GM19238 (cell line): ENCODE results near the gene IGF2R.
"Not testable (repeated sequence)": the region's sequence is repeated elsewhere in the genome, so short reads cannot be mapped to it uniquely, and the experiment has no call there.

Source experiments
- DNase-seq: peaks from one replicate; pipeline ENCODE4 v3.0.0; 2011; ENCODE audit warnings: low spot score; ENCODE audit not compliant: insufficient read length

Gene IGF2R

DNA sequence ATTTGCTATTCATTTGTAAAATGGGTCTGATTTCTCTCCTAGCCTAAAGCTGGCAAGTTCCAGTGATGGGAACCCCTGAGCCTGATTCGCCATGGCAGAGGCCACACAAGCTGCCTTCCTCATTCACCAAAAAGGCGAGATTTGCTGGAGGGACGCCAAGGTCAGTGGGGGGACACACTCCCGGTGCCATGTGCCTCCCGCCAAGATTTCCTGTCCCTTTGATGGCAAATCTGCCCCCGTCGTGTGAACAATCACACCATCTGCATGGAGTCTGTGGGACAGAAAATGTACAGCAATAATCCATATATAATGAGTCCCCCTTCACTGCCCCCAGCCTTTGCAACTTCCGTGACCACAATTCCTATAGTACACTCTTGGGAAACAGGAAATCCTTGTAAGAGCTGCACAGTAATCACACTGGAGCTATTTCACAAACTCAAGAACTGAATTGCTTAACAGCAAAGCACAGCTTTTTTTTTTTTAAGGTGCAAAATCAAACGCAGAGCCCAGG, 15.7 kb upstream of the IGF2R start:
- no peak for DNase-seq

- DNase-seq: no peak
Measured at GRCh38 chr6:159955945-159956361, 12.9 kb upstream of the IGF2R start.

DNA sequence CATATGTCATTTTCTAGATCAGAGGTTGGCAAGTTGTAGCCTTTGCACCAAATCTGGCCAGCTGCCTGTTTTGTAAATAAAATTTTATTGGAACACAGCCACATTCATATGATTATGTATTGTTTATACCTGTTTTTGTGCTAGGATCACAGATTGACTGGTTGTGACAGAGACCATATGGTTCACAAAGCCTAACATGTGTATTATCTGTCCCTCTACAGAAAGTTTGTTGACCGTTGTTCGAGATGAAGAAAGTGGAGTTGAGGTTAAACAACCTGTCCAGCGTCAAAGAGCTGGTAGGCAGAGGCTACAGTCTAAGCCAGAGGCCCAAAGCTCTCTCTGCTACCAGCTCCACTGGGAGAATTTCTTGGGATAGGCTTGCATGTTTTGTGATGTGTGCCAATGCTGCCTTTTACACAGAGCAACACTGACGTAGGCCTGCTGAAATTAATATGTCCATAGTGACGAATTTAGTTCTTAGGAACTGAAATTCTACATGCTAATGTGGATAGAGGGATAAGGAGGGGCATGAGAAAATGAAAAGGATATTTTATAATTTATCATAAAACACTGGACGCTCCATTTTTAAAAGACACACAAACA, 11.7 kb upstream of the IGF2R start:
- no peak for DNase-seq

DNA sequence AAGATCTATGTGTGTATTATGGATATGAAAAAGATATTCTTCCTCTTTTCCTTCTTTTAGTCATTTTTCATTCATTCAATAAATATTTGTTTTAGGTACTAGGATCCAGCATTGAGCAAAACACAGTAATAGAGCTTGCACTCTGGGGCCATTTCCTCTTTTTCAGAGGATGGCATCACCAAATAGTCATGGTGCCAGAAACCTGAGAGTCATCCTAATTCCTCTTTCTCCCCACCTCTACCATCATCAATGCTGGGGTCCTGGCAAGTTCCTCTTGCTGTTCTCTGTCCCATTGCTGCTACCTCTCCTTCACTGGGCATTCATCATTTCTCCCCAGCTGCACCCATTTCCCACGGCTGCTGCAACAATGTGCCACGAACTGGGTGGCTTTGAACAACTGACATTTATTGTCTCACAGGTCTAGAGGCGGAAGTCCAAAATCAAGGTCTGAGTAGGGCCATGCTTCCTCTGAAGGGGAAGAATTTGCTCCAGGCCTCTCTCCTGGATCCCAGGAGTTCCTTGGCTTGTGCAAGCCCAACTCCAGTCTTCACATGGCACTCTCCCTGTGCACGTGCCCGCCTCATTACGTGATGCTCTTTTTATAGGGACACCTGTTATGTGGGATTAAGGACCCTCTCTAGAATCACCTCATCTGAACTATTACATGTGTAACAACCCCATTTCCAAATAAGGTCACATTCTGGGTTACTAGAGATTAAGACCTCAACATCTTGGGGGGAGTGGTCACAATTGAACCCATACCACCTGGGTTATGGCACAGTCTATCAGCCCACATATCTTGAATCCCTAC, 9.5 kb upstream of the IGF2R start:
- DNase-seq: no peak

DNA sequence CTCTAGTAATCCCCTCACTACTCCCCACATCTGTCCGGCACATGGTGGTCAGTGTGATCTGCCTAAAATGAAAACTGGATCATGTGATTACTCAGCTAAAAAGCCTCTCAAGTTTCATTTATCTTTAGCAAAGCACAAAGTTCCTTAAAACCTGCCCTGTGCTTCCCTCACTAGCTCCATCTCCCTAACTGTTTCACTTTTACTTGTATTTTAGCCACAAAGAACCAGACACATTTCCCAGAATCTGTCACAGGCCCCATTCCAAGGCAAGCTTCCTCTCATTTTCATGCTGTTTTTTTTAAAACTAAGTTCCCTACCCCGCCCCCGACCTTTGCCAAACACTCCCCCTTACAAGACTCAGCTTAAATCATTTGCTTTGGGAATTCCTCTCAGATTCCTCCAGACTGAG, 8.9 kb upstream of the IGF2R start:
- DNase-seq: no peak

- DNase-seq: no peak
Measured at GRCh38 chr6:159960485-159960884, 8.4 kb upstream of the IGF2R start.

DNA sequence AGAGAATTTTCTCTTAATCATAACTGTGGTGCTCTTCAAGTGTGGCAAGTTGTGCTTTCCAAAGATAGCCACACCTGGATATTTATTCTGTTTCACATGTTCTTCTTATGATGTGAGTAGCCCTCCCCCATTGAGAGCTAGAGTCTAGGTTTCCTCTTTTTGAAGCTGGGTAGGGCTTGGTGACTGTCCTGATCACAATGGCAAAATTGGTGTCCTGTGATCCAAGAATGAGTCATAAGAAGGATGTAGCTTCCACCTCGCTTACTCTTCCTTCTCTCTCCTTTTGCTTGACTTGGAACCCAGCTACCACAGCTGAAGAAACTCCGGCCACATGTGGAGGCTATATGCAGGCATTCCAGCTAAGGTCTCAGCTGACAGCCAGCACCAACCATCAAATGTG, 7.4 kb upstream of the IGF2R start:
- no peak for DNase-seq

- DNase-seq: no peak
Measured at GRCh38 chr6:159963111-159963510, 5.8 kb upstream of the IGF2R start.

DNA sequence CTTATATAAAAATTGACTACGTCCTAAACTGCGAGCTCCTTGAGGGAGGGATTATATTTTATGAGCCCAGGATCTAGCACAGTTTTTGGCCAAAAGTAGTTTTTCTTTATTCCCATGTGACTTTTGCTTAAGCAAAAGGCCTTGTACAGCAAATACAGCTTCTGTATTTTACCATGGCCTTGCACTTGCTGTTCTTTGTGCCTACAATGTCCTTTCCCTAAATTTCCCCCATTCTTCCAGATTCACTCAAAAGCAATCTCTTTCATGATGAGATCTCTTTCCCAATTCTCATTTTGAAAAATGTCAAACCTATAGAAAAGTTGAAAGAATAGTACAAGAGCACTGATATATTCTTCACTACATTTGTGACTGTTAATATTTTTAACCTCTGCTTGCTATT, 4.8 kb upstream of the IGF2R start:
- DNase-seq: no peak

GRCh38 chr6:159966339-159966738, 2.5 kb upstream of the IGF2R start:
- DNase-seq: no peak

DNA sequence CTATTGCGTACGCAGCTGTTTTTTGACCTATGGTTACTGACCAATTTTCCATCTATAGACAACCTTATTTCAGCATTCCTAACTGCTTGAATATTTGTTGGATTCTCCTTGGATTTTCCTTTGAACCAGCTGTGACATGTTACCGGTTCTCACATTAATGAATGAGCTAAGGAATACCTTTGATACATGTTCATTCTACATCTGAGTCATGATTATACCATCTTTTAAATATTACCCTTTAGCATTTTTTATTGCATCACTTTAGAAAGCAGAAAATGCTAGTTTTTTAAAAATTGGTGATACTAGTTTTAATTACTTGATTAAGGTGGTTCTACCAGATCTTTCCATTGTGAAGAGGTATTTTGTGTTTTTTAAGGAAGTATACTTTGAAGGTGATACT, 1.9 kb upstream of the IGF2R start:
- DNase-seq: no peak

- not testable (repeated sequence) for DNase-seq
Measured at GRCh38 chr6:159967621-159968020, 1.3 kb upstream of the IGF2R start.

DNA sequence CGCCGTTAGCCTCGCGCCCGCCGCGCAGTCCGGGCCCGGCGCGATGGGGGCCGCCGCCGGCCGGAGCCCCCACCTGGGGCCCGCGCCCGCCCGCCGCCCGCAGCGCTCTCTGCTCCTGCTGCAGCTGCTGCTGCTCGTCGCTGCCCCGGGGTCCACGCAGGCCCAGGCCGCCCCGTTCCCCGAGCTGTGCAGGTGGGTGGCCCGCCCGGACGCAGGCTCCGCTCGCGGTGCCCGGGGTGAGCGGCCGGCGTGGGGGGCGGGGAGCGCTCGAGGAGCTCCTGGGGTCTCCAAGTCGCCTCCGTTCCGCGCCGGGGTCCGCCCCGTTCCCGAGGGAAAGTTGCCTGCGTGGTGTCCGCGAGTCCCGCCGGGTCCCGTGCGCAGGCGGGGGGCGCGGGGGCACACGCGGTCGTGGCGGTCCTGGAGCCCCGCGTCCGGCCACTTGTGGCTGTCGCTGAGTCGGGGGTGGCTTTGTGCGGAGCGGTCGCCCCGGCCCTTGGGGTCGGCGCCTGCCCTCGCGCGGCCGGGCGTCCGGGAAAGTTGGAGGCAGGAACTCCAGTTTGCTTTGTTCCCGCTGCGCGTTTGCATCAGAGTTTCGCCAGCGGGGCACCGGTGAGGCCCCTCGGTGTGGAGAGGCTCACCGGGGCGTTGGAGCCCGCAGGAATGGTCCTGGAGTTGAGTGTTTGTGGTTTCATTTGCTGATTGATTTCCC, 476 bp downstream of the IGF2R start:
- DNase-seq: no peak

DNA sequence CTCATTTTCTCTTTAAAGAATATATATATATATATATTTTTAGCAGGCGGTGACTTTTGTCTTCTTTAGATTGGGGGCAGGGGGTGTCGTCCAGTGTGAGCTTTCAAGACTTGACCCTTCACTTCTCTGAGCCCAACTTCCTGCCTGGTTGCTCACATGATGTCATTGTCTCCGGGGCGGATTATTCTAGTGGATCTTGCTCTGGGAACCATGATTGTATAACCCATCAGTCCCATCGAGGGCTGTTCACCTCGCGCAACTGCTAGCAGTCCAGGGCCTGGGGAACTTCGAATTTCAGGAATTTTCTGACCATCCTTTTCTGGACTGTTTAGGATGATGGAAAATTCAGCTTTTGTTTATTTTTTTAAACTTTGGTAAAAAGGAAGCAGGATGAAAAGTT, 1.0 kb downstream of the IGF2R start:
- peak; percentile 45 for DNase-seq

GRCh38 chr6:159970659-159971063, 1.8 kb downstream of the IGF2R start:
- no peak for DNase-seq

DNA sequence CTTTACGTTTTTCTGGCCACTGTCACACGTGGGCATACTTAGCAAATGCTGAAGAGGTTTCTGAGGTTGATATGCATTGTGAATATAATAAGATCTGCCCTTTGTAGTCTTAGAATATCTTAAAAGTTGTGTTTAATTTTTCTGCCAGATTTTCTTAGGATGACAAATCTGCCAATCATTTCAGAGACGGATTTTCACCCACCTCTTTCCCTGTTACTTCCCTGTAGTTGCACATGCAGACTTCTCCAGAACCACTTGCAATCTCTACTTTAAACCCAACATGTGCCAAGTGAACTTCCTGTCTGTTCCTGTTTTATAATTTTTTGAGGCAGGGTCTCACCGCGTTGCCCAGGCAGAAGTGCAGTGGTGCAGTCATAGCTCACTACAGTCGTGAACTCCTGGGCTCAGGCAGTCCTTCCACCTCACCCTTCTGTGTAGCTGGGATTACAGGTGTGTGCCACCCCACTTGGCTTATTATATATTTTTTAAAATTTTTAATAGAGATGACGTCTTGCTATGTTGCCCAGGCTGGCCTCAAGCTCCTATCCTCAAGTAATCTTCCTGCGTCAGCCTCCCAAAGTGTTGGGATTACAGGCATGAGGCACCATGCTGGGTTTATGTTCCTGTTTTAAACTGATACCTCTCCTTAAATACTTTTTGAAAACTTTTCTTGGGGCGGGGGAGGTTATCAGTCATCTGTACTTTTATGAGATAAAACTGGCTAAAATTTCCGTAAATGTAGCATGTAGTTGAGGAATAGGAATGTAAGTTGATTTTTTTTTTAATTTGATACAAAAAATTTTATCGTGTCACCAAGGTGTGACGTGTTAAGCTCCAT, 2.7 kb downstream of the IGF2R start:
- no peak for DNase-seq

DNA sequence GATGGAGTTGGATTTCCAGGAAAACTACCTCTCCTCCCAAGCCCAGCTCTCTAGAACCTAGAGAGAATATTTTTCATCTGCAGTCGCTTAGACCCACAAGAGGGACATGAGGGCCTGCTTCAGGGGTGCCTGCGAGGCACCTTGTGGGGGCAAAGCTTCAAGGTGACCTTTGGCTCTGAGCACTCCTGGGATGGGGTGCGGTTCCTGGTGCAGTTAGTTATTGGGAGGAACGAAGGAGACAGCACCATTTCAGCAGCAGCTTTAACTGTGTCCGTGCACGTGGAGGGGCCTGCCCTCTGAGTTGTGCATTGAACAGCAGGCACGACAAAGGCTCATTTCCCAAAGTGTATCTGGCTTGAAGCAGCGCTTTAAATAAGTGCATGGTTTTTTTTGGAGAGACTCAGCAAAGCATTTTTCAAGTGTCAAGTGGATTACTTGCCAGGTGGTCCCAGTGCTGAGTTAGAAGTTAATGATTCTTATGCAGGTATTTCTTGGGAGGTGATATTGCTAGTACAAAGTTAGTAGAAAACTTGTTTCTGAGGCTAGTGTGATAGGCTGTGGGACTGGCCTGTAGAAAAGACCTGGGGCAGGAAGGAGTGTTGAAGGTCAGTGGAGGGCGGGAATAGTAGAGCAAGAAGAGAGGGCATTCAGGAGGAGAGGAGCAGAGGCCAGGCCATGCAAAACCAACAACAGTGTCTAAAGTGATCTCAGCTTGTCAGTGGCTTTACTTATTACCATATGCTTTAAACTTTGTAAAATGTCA, 3.8 kb downstream of the IGF2R start:
- DNase-seq: no peak

DNA sequence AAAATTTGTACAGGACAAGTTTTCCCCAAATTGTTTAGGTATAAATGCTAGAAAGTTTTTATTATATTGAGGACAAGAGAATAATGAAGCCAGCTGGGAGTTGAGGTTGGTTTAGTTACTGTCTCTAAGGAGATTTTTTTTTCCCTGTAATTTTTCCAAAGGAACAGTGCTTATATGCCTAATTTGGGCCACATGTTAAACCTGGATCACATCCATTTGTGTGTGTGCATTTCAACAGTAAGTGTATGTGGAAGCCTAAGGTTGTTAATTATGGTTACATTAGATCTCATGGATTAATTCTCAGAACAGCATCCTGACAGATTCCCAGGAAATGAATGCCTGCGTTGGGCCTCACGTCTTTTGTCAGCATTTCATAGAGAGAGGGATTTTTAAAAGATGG, 4.5 kb downstream of the IGF2R start:
- DNase-seq: no peak

DNA sequence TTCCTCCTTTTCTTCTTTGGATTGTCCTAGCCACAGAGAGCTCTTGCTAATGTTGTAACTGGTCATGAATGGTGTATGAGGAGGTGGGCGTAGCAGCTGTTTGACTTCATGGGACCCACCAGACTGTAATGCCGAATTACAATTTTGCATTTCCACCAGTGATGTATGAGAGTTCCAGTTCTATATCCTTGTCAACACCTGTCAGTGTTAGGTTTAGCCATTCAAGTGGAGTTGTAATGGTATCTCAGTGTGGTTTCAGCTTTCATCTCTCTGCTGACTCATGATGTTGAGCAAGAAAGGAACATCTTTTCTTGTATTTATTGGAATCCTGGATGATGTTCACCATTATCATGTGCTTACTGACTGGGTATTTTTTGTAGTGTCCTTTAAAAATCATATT, 5.1 kb downstream of the IGF2R start:
- DNase-seq: no peak

- no peak for DNase-seq
Measured at GRCh38 chr6:159974932-159975331, 6.0 kb downstream of the IGF2R start.
